ENCODE measurements around the gene RPS4Y1.
"Not testable (repeated sequence)": the region's sequence is repeated elsewhere in the genome, so short reads cannot be mapped to it uniquely, and the experiment has no call there.

RPS4Y1 gene

GRCh38 chrY:2841471-2841893, at the start of gene RPS4Y1:
Gene RPS4Y1 (plus strand): TSS chrY:2841602. CDS start chrY:2841625, 23 bp downstream.
- DNase-seq (ENCODE audit: low read depth in 1 of 2, low spot score in 1 of 2), result peak; percentile 32 to 51

- DNase-seq (ENCODE audit: low read depth in 1 of 2, low spot score in 1 of 2), result no peak
Observed at GRCh38 chrY:2796977-2797523, 44.4 kb upstream of the RPS4Y1 start.

- DNase-seq (ENCODE audit: low read depth in 1 of 2, low spot score in 1 of 2), result no peak
Observed at GRCh38 chrY:2797991-2798390, 43.4 kb upstream of the RPS4Y1 start.

GRCh38 chrY:2800246-2800645, 41.2 kb upstream of the RPS4Y1 start:
- DNase-seq (ENCODE audit: low read depth in 1 of 2, low spot score in 1 of 2), result no peak

- DNase-seq (ENCODE audit: low read depth in 1 of 2, low spot score in 1 of 2), result not testable (repeated sequence)
Observed at GRCh38 chrY:2817146-2817896, 24.1 kb upstream of the RPS4Y1 start.

- DNase-seq (ENCODE audit: low read depth in 1 of 2, low spot score in 1 of 2), result no peak
Observed at GRCh38 chrY:2824471-2824870, 16.9 kb upstream of the RPS4Y1 start.

- DNase-seq (ENCODE audit: low read depth in 1 of 2, low spot score in 1 of 2), result no peak
Observed at GRCh38 chrY:2828497-2828896, 12.9 kb upstream of the RPS4Y1 start.

GRCh38 chrY:2835230-2835629, 6.2 kb upstream of the RPS4Y1 start:
- DNase-seq (ENCODE audit: low read depth in 1 of 2, low spot score in 1 of 2), result no peak

- no peak for DNase-seq (ENCODE audit: low read depth in 1 of 2, low spot score in 1 of 2)
Observed at GRCh38 chrY:2837078-2837477, 4.3 kb upstream of the RPS4Y1 start.

GRCh38 chrY:2837932-2838331, 3.5 kb upstream of the RPS4Y1 start:
- DNase-seq (ENCODE audit: low read depth in 1 of 2, low spot score in 1 of 2), result no peak

GRCh38 chrY:2846791-2847190, 5.4 kb downstream of the RPS4Y1 start:
- no peak for DNase-seq (ENCODE audit: low read depth in 1 of 2, low spot score in 1 of 2)

- no peak for DNase-seq (ENCODE audit: low read depth in 1 of 2, low spot score in 1 of 2)
Observed at GRCh38 chrY:2848384-2848783, 7.0 kb downstream of the RPS4Y1 start.

- no peak for DNase-seq (ENCODE audit: low read depth in 1 of 2, low spot score in 1 of 2)
Observed at GRCh38 chrY:2849368-2849767, 8.0 kb downstream of the RPS4Y1 start.

GRCh38 chrY:2854145-2854774, 12.9 kb downstream of the RPS4Y1 start:
- DNase-seq (ENCODE audit: low read depth in 1 of 2, low spot score in 1 of 2), result no peak

- no peak for DNase-seq (ENCODE audit: low read depth in 1 of 2, low spot score in 1 of 2)
Observed at GRCh38 chrY:2857068-2857467, 15.7 kb downstream of the RPS4Y1 start.

GRCh38 chrY:2857686-2858085, 16.3 kb downstream of the RPS4Y1 start:
- DNase-seq (ENCODE audit: low read depth in 1 of 2, low spot score in 1 of 2), result no peak

- no peak for DNase-seq (ENCODE audit: low read depth in 1 of 2, low spot score in 1 of 2)
Observed at GRCh38 chrY:2859782-2860181, 18.4 kb downstream of the RPS4Y1 start.

- no peak for DNase-seq (ENCODE audit: low read depth in 1 of 2, low spot score in 1 of 2)
Observed at GRCh38 chrY:2860511-2860910, 19.1 kb downstream of the RPS4Y1 start.

GRCh38 chrY:2866581-2866980, 25.2 kb downstream of the RPS4Y1 start:
- DNase-seq (ENCODE audit: low read depth in 1 of 2, low spot score in 1 of 2), result no peak

GRCh38 chrY:2867469-2867868, 26.1 kb downstream of the RPS4Y1 start:
- DNase-seq (ENCODE audit: low read depth in 1 of 2, low spot score in 1 of 2), result no peak

- no peak for DNase-seq (ENCODE audit: low read depth in 1 of 2, low spot score in 1 of 2)
Observed at GRCh38 chrY:2868035-2868607, 26.7 kb downstream of the RPS4Y1 start.

- DNase-seq (ENCODE audit: low read depth in 1 of 2, low spot score in 1 of 2), result not testable (repeated sequence)
Observed at GRCh38 chrY:2872234-2872633, 30.8 kb downstream of the RPS4Y1 start.
